Esophagus muscularis mucosa (tissue), 4 donors: ENCODE measurements around the gene LAMA5. TPM values are rescaled to one million over a fixed set of nuclear protein-coding genes. Genes with fewer than 3 reads are reported as not detected.

Experiments used
- DNase-seq: peaks from one replicate; pipeline ENCODE4 v3.0.0-alpha.2; 2017; ENCODE audit errors: extremely low spot score
- H3K27ac ChIP-seq, 4 donors: fragments of 200-600 bp; sonication (generic); replicated peaks in 1 of 4; 1 replicate in 3 of 4; 2 replicates in 1 of 4; pipeline ENCODE4 v1.5.1; 2016 to 2019; ENCODE audit warnings: mild to moderate bottlenecking in 1 of 4
- H3K27me3 ChIP-seq, 4 donors: fragments of 200-600 bp; sonication (generic); one replicate each; pipeline versions ENCODE4 v1.5.1 to v1.6.0; 2016 to 2019
- H3K36me3 ChIP-seq, 4 donors: fragments of 200-600 bp; sonication (generic); one replicate each; pipeline ENCODE4 v1.5.1; 2016 to 2019
- H3K4me1 ChIP-seq, 4 donors: fragments of 200-600 bp; sonication (generic); one replicate each; pipeline ENCODE4 v1.5.1; 2016 to 2019
- H3K4me3 ChIP-seq, 4 donors: fragments of 200-600 bp; sonication (generic); 1 replicate in 2 of 4; 2 replicates in 2 of 4; pipeline ENCODE4 v1.5.1; 2016 to 2019; ENCODE audit warnings: mild to moderate bottlenecking in 4 of 4, moderate library complexity in 1 of 4
- H3K9me3 ChIP-seq, 4 donors: fragments of 200-600 bp; sonication (generic); 1 replicate in 3 of 4; 2 replicates in 1 of 4; pipeline ENCODE4 v1.5.1; 2016 to 2019
- EP300 ChIP-seq: sonication (generic); formaldehyde crosslinking; IDR thresholded peaks from one replicate; pipeline ENCODE4 v1.6.1; 2017; ENCODE audit warnings: antibody characterized with exemption
- POLR2A ChIP-seq: fragments of 450-650 bp; IDR thresholded peaks from one replicate; pipeline ENCODE4 v1.6.1; 2017; ENCODE audit warnings: antibody characterized with exemption, moderate library complexity, mild to moderate bottlenecking, low read depth
- POLR2AphosphoS5 ChIP-seq, 2 donors: sonication (generic); formaldehyde crosslinking; IDR thresholded peaks; one replicate each; pipeline ENCODE4 v1.6.1; 2017; ENCODE audit warnings: antibody characterized with exemption in 2 of 2
- WGBS: methylation state at CpG from one replicate; pipeline ENCODE4 v1.1.5; 2018; 5-methylcytosine and 5-hydroxymethylcytosine counted together
- intact Hi-C: fragments of 100-400 bp; cut with DNase I; formaldehyde crosslinking; loops from one replicate; pipeline ENCODE4 v1.15.1; 2023
- total RNA-seq, 4 donors: library from RNA; depleted of rRNA; stranded (reverse); fragments of >200 nt; gene quantifications; one replicate each; pipeline versions ENCODE4 v1.1.0 to v1.2.1, GENCODE V29; 2016
- TF ChIP-seq, protein P1 (sequence below), 3 experiments: fragments of 200-600 bp in 2 of 3; fragments of 450-650 bp in 1 of 3; sonication (generic) in 2 of 3; IDR thresholded peaks; one replicate each; pipeline ENCODE4 v1.5.1; 2017 to 2019; ENCODE audit warnings: antibody characterized with exemption in 3 of 3, mild to moderate bottlenecking in 2 of 3, moderate library complexity in 1 of 3

Gene LAMA5
- total RNA-seq, 4 donors from 2014 or later = 70.1 to 257 (median 150) TPM

DNA sequence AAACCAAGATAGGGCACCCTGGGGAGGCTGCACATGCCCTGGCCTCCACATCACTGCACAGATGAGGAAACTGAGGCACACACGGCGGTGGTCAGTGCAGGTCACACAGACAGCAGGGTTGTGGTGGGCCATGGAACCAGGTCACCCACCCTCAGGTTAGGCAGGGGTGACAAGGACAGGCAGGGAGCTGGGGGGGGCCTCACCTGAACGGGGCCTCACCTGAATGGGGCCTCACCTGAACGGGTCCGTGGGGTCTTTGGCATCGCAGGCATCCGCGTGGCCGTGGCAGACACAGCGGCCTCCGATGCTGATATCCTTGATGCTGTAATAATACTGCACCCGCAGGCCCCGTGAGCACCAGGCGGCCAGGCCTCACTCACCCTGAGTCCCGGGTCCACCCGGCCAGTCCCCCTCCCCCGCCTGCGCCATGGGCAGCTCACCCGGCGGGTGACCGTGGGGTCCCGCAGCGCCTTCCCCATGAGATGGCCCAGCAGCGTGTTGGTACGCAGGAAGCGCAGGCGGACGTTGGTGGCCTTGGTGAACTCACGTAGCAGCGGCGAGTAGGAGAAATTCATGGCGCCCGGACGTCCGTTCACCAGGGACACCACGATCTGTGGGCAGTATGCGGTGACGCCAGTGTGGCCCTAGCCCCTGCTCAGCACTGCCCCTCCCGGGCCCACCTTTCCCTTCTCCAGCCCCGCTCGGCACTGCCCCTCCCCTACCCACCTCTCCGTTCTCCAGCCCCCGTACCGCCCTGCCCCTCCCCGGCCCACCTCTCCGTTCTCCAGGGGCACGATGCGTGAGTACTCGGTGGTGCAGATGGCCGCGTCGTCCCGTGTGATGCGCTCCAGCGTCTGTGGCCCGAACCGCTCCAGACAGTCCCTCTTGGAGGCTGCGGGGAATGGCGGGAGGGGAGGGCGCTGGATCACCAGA is 15.4 kb downstream of the LAMA5 start:
- 84% methylated on average over 48 of the region's 60 CpGs for WGBS
- H3K27ac ChIP-seq = peak overlapping the region; percentile 93 to 97 (median 93)
- H3K4me3 ChIP-seq = no peak overlapping the region
- TF ChIP-seq EP300 = no peak
- TF ChIP-seq, protein P1, sequence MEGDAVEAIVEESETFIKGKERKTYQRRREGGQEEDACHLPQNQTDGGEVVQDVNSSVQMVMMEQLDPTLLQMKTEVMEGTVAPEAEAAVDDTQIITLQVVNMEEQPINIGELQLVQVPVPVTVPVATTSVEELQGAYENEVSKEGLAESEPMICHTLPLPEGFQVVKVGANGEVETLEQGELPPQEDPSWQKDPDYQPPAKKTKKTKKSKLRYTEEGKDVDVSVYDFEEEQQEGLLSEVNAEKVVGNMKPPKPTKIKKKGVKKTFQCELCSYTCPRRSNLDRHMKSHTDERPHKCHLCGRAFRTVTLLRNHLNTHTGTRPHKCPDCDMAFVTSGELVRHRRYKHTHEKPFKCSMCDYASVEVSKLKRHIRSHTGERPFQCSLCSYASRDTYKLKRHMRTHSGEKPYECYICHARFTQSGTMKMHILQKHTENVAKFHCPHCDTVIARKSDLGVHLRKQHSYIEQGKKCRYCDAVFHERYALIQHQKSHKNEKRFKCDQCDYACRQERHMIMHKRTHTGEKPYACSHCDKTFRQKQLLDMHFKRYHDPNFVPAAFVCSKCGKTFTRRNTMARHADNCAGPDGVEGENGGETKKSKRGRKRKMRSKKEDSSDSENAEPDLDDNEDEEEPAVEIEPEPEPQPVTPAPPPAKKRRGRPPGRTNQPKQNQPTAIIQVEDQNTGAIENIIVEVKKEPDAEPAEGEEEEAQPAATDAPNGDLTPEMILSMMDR (IDR thresholded peaks at IDR 0.05) = no peak
- TF ChIP-seq POLR2A = no peak
- no peak for TF ChIP-seq POLR2AphosphoS5 (IDR thresholded peaks at IDR 0.05)
- H3K9me3 ChIP-seq = no peaks in the 10 kb centered on the region
- intact Hi-C loops = loop anchor here (1.0 to 2.0 kb wide), 2 partner anchors 25 to 49 kb away; partner anchors contain the start of gene ADRM1
- no peaks in the 10 kb centered on the region for H3K27me3 ChIP-seq
- H3K4me1 ChIP-seq = peaks cover 45 to 55% (median 48%) of the 10 kb centered on the region in 4 donors
- DNase-seq = no peak
- peaks cover 15 to 64% (median 52%) of the 10 kb centered on the region in 4 donors for H3K36me3 ChIP-seq

DNA sequence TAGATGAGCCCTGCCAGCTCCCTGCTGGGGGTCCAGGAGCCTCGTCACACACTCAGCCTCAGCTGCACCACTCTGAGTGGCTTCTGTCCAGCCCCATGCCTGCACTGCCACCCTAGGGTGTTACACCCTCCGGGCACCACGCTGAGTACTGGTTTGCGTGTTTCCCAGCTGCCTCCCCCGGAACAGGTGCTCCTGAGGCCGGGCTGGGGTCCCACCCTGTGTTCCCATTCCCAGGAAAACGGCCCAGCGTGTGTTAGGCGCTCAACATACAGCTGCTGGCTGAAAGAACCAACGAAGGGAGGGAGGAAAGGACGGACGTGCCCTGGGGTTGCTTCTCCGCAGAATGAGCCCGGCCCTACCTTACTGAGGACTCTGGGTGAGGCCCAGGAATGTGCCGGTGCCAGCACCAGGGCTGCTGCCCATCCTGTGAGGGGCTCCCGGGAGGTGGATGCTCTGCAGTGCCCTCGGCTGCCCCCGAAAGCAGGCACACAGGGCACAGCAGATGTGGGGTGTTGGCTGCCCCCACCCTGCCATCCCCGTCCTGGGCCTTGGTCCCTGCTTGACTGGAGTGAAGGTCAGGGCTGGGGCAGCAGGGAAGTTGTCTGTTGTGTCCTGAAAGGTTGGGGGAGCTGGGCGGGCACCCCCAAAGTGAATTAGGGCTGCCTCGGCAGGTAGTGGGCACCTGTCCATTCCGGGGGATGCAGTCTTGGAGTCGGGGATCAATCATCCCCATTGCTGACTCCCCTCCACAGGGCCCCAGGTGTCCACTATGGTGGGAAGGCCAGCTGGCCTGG is 16.3 kb downstream of the LAMA5 start:
- no peaks in the 10 kb centered on the region for H3K9me3 ChIP-seq
- H3K27ac ChIP-seq = peak overlapping the region; percentile 20 to 97 (median 93)
- no peak overlapping the region for H3K4me3 ChIP-seq
- no peak for DNase-seq
- H3K36me3 ChIP-seq = peaks cover 24 to 73% (median 61%) of the 10 kb centered on the region in 4 donors
- TF ChIP-seq, protein P1 (IDR thresholded peaks at IDR 0.05) = no peak
- no peak for TF ChIP-seq POLR2A
- no peak for TF ChIP-seq EP300
- TF ChIP-seq POLR2AphosphoS5 (IDR thresholded peaks at IDR 0.05) = no peak
- H3K27me3 ChIP-seq = no peaks in the 10 kb centered on the region
- WGBS = 82% methylated on average over 18 of the region's 23 CpGs
- H3K4me1 ChIP-seq = peaks cover 36 to 46% (median 39%) of the 10 kb centered on the region in 4 donors
- intact Hi-C loops = no loop called here

DNA sequence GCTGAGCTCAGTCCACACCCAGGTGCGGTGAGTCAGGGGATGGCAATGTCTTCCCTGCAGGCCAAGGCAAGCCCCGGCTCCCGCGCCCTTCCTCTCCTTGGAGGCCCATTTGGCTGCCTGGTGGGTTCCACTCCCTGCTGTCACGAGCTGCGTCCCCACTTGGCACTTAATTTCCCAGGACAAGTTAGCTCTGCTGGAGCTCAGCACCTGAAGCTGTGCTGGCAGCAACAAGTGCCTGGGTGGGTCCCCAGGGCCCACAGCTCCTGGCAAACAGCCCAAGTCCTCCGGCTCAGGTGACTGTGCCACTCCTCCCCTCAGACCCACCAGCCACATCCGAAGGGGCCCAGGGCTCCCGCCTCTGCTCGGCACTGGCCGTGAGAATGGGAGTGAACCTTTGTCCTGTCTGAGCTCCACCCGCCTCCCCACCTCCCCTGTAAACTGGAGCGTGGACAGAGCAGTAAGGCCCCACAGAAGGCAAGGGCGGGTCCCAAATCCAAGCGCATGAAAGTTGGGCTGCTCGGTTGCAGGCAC is 16.9 kb downstream of the LAMA5 start:
- Histone ChIP-seq H3K4me1 (peaks cover 29 to 40% (median 32%) of the 10 kb centered on the region in 4 donors), H3K36me3 (peaks cover 27 to 80% (median 68%) of the 10 kb centered on the region in 4 donors), H3K27ac (peak overlapping the region; percentile 20 to 93 (median 62)), H3K27me3 (no peaks in the 10 kb centered on the region), H3K4me3 (no peak overlapping the region), H3K9me3 (no peaks in the 10 kb centered on the region)
- intact Hi-C loops = no loop called here
- WGBS = 62% methylated on average over 7 of the region's 16 CpGs
- TF ChIP-seq EP300 (no peak), POLR2AphosphoS5 (IDR thresholded peaks at IDR 0.05) (no peak), POLR2A (no peak)
- TF ChIP-seq, protein P1 (IDR thresholded peaks at IDR 0.05) = no peak
- no peak for DNase-seq

DNA sequence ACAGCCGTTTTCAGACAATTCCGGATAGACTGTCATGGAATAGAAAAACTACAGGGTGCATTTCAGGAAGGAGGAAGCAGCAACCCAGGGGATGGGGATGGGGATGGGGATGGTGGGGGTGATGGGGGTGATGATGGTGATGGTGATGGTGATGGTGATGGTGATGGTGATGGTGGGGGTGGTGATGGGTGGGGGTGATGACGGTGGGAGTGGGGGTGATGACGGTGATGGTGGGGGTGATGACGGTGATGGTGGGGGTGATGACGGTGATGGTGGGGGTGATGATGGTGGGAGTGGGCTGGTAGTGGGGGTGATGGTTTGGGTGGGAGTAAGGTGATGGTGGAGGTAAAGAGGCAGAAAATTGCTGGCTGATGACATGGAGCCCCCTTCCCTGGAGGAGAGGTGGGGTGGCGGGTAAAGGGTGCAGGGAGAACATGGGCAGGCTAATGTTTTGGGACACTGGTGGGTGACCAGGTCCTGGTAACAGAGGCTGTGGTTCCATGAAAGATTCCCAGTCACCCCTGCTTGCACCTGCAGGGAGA is 17.5 kb downstream of the LAMA5 start:
- intact Hi-C loops = no loop called here
- TF ChIP-seq EP300 (no peak), POLR2AphosphoS5 (IDR thresholded peaks at IDR 0.05) (no peak), POLR2A (no peak)
- TF ChIP-seq, protein P1 (IDR thresholded peaks at IDR 0.05) = no peak
- WGBS = 75% methylated on average over 7 of the region's 7 CpGs
- peaks cover 31 to 84% (median 73%) of the 10 kb centered on the region in 4 donors for H3K36me3 ChIP-seq
- peaks cover 24 to 34% (median 27%) of the 10 kb centered on the region in 4 donors for H3K4me1 ChIP-seq
- peak overlapping the region; percentile 20 to 93 (median 62) for H3K27ac ChIP-seq
- no peak overlapping the region for H3K4me3 ChIP-seq
- no peaks in the 10 kb centered on the region for H3K9me3 ChIP-seq
- no peak for DNase-seq
- H3K27me3 ChIP-seq = no peaks in the 10 kb centered on the region
